Upper lobe of left lung (tissue), 4 donors: ENCODE measurements around the gene TECPR1.

Experiments used
- CTCF ChIP-seq, 6 experiments: fragments of 450-650 bp in 4 of 6; fragments of 200-600 bp in 2 of 6; sonication (generic) in 2 of 6; IDR thresholded peaks; one replicate each; pipeline ENCODE4 v1.5.1; 2016 to 2019; ENCODE audit warnings: antibody characterized with exemption in 6 of 6
- EP300 ChIP-seq, 4 donors: sonication (generic); formaldehyde crosslinking; IDR thresholded peaks; one replicate each; pipeline ENCODE4 v1.5.1; 2017; ENCODE audit warnings: antibody characterized with exemption in 4 of 4, control low read depth in 2 of 4
- POLR2A ChIP-seq, 4 donors: fragments of 450-650 bp; IDR thresholded peaks; one replicate each; pipeline ENCODE4 v1.5.1; 2016 to 2017; ENCODE audit warnings: antibody characterized with exemption in 4 of 4, mild to moderate bottlenecking in 2 of 4
- POLR2AphosphoS5 ChIP-seq, 2 donors: sonication (generic); formaldehyde crosslinking; IDR thresholded peaks; one replicate each; pipeline ENCODE4 v1.5.1; 2017; ENCODE audit warnings: antibody characterized with exemption in 2 of 2

GRCh38 chr7:98251601-98252424, at the start of gene TECPR1:
- peak; percentile 84 to 85 for TF ChIP-seq POLR2AphosphoS5 (IDR thresholded peaks at IDR 0.05)
- TF ChIP-seq POLR2A (IDR thresholded peaks at IDR 0.05) = peak in 2 of 4 donors; percentile 2 to 76
- TF ChIP-seq CTCF (IDR thresholded peaks at IDR 0.05) = peak in 1 of 6 experiments; percentile 3
- TF ChIP-seq EP300 (IDR thresholded peaks at IDR 0.05) = no peak
